ENCODE measurements around the gene M1AP. TPM values are rescaled to one million over a fixed set of nuclear protein-coding genes. Genes with fewer than 3 reads are reported as not detected.

Gene M1AP
- total and polyA plus RNA-seq, 2 of the 4 experiments (the other 2 are of a cell fraction): 0.03 TPM; not detected in 1

- DNase-seq: no peak
- no peak for ATAC-seq (ENCODE audit: low read depth)
- no peaks in the 10 kb centered on the region for H4K20me1 ChIP-seq (ENCODE audit: insufficient read depth, low read length)
- no peak overlapping the region for H4K5ac ChIP-seq (ENCODE audit: low read depth, low read length)
- POLR2A ChIA-PET (ENCODE audit: unreplicated experiment): no interaction called here
- H3K23ac ChIP-seq (ENCODE audit: low read depth, low read length): 0 out of 2 replicates have a peak overlapping the region, but pooled peaks have one; percentile 10
- no peak overlapping the region for H2BK120ac ChIP-seq (ENCODE audit: low read depth, low read length)
- CTCF ChIA-PET: no interaction called here
- 100% methylated on average over 1 of the region's 1 CpG; no CpG with 5 or more reads in 1 of the 2 experiments for WGBS, 2 experiments (ENCODE audit: extremely low coverage in 2 of 2, insufficient read length in 1 of 2)
- 0 out of 4 replicates have a peak, but pooled peaks cover 0 to 5% of the 10 kb centered on the region in 2 experiments for H3K79me1 ChIP-seq (ENCODE audit: low read depth in 1 of 2, low read length in 2 of 2)
- peaks cover 6% of the 10 kb centered on the region for H3K27me3 ChIP-seq (ENCODE audit: control insufficient read depth, insufficient read depth, low read length)
- no TSS peak for BruUV-seq (replicated peaks)
- no peak overlapping the region for H2BK20ac ChIP-seq (ENCODE audit: low read depth, low read length)
- H3K4ac ChIP-seq (ENCODE audit: low read depth, low read length): no peak overlapping the region
- H3K56ac ChIP-seq (ENCODE audit: extremely low read depth, insufficient read depth, low read length): no peak overlapping the region
- in situ Hi-C loops (cut with MboI; ENCODE audit: low sequenced_read_pairs): no loop called here
- intact Hi-C loops (cut with micrococcal nuclease): no loop called here
- no peak overlapping the region for H4K91ac ChIP-seq (ENCODE audit: insufficient read depth, low read depth, low read length)
- no peak overlapping the region for H3K4me2 ChIP-seq (ENCODE audit: low read depth, low read length)
- H2AK5ac ChIP-seq (ENCODE audit: low read depth, low read length): no peak overlapping the region
- no peak overlapping the region for H3K9ac ChIP-seq (ENCODE audit: low read depth, low read length)
- H3K9me1 ChIP-seq (ENCODE audit: insufficient read depth, low read length): peaks cover 6% of the 10 kb centered on the region
- no peak overlapping the region for H2BK5ac ChIP-seq (ENCODE audit: low read depth, low read length, poor library complexity, severe bottlenecking)
- H3K4me3 ChIP-seq (ENCODE audit: insufficient read depth, low read depth, low read length): no peak overlapping the region
- no peak overlapping the region for H3K18ac ChIP-seq (ENCODE audit: low read depth, low read length)
- dilution Hi-C loops (cut with HindIII; ENCODE audit: low sequenced_read_pairs, unreplicated experiment): no loop called here
- H3K36me3 ChIP-seq (ENCODE audit: control insufficient read depth, insufficient read depth, low read length): no peaks in the 10 kb centered on the region
- no peak overlapping the region for H2BK15ac ChIP-seq (ENCODE audit: low read depth, low read length)
- H3K9me3 ChIP-seq (ENCODE audit: control insufficient read depth, insufficient read depth, low read length): no peaks in the 10 kb centered on the region
- H3K27ac ChIP-seq (ENCODE audit: insufficient read depth, low read length): no peak overlapping the region
- no peak overlapping the region for H4K8ac ChIP-seq (ENCODE audit: low read depth in 2 of 2, low read length in 2 of 2)
- no peak for TF ChIP-seq CEBPB (IDR thresholded peaks at IDR 0.05; ENCODE audit: low read depth, low read length)
- TF ChIP-seq MXI1 (IDR thresholded peaks at IDR 0.05; ENCODE audit: borderline replicate concordance, low read depth, low read length): no peak
- TF ChIP-seq RFX5 (IDR thresholded peaks at IDR 0.05; ENCODE audit: low read depth, low read length): no peak
- TF ChIP-seq MAFK (IDR thresholded peaks at IDR 0.05; ENCODE audit: low read depth, low read length): no peak
- no peak for TF ChIP-seq USF2 (IDR thresholded peaks at IDR 0.05; ENCODE audit: low read depth, low read length)
- no peak for TF ChIP-seq BHLHE40 (IDR thresholded peaks at IDR 0.05; ENCODE audit: low read depth, low read length)
- no peak for TF ChIP-seq FOS (IDR thresholded peaks at IDR 0.05; ENCODE audit: low read depth, low read length)
- TF ChIP-seq CHD1 (IDR thresholded peaks at IDR 0.05; ENCODE audit: low read depth, low read length): no peak
- TF ChIP-seq NFE2L2 (IDR thresholded peaks at IDR 0.05; ENCODE audit: low read depth, low read length): no peak
- TF ChIP-seq MAZ (IDR thresholded peaks at IDR 0.05; ENCODE audit: borderline replicate concordance, low read depth, low read length): no peak
- TF ChIP-seq CTCF (conservative IDR thresholded peaks at IDR 0.05; ENCODE audit: low read depth, low read length): no peak
- TF ChIP-seq RAD21 (IDR thresholded peaks at IDR 0.05; ENCODE audit: low read length): no peak
- no peak for TF ChIP-seq RCOR1 (IDR thresholded peaks at IDR 0.05; ENCODE audit: insufficient replicate concordance, low read length)
- no peak for TF ChIP-seq ELK1 (IDR thresholded peaks at IDR 0.05; ENCODE audit: borderline replicate concordance, low read depth, low read length)
- TF ChIP-seq SMC3 (IDR thresholded peaks at IDR 0.05; ENCODE audit: low read depth, low read length): no peak
- no peak for TF ChIP-seq POLR2A (IDR thresholded peaks at IDR 0.05; ENCODE audit: low read depth, low read length)
- no peak overlapping the region for H3K14ac ChIP-seq (replicated peaks; ENCODE audit: low read depth, low read length)
- no peak overlapping the region for H2AK9ac ChIP-seq (replicated peaks; ENCODE audit: low read depth, low read length, poor library complexity)
- peaks cover 6% of the 10 kb centered on the region for H3K4me1 ChIP-seq (ENCODE audit: control insufficient read depth, insufficient read depth, low read length)
- no peak overlapping the region for H2AFZ ChIP-seq (replicated peaks; ENCODE audit: low read length, poor library complexity)
Measured at GRCh38 chr2:74655579-74655978, 7.4 kb upstream of the M1AP start.
